Prostate gland (tissue), 2 donors: ENCODE measurements around the gene GPR183.

Source experiments
- CTCF ChIP-seq, 4 experiments: fragments of 200-600 bp in 2 of 4; fragments of 450-650 bp in 2 of 4; sonication (generic) in 2 of 4; IDR thresholded peaks; 1 replicate in 3 of 4; 2 replicates in 1 of 4; pipeline ENCODE4 v1.5.1; 2016 to 2019; ENCODE audit warnings: antibody characterized with exemption in 4 of 4, mild to moderate bottlenecking in 2 of 4, moderate library complexity in 2 of 4
- POLR2A ChIP-seq: fragments of 450-650 bp; IDR thresholded peaks from one replicate; pipeline ENCODE4 v1.6.1; 2016; ENCODE audit warnings: antibody characterized with exemption, mild to moderate bottlenecking

GRCh38 chr13:99273128-99273527 is 34.1 kb downstream of the GPR183 start:
- TF ChIP-seq CTCF (IDR thresholded peaks at IDR 0.05) = no peak
- no peak for TF ChIP-seq POLR2A
